Heart left ventricle (tissue), 16 donors: Measurements from ENCODE around the gene BTBD6. TPM values are rescaled to one million over a fixed set of nuclear protein-coding genes. Genes with fewer than 3 reads are reported as not detected.

Source experiments
- ATAC-seq, 4 donors: fragments of 200-7000 bp; cut with Tn5 transposase; one replicate each; pipeline ENCODE4 v1.9.1; 2020 to 2022; ENCODE audit warnings: moderate library complexity in 4 of 4, mild to moderate bottlenecking in 3 of 4, moderate number of reproducible peaks in 1 of 4
- DNase-seq, 5 donors: peaks; one replicate each; pipeline ENCODE4 v3.0.0-alpha.2; 2020
- H3K27ac ChIP-seq, 12 donors: fragments of 200-600 bp; sonication (generic) in 4 of 12; one replicate each; pipeline versions ENCODE4 v1.5.0 to v1.8.0; 2016 to 2022; ENCODE audit warnings: mild to moderate bottlenecking in 2 of 12
- H3K27me3 ChIP-seq, 9 donors: fragments of 200-600 bp; sonication (generic) in 2 of 9; one replicate each; pipeline versions ENCODE4 v1.5.1 to v1.8.0; 2016 to 2022; ENCODE audit warnings: mild to moderate bottlenecking in 3 of 9
- H3K36me3 ChIP-seq, 9 donors: fragments of 200-600 bp; sonication (generic) in 2 of 9; one replicate each; pipeline versions ENCODE4 v1.5.0 to v1.8.0; 2018 to 2022; ENCODE audit warnings: mild to moderate bottlenecking in 2 of 9
- H3K4me1 ChIP-seq, 12 donors: fragments of 200-600 bp; sonication (generic) in 4 of 12; one replicate each; pipeline versions ENCODE4 v1.5.0 to v1.8.0; 2016 to 2022; ENCODE audit warnings: mild to moderate bottlenecking in 3 of 12
- H3K4me3 ChIP-seq, 12 donors: fragments of 200-600 bp; sonication (generic) in 4 of 12; one replicate each; pipeline versions ENCODE4 v1.5.0 to v1.8.0; 2017 to 2022; ENCODE audit warnings: mild to moderate bottlenecking in 9 of 12, moderate library complexity in 4 of 12
- H3K9me3 ChIP-seq, 12 donors: fragments of 200-600 bp; sonication (generic) in 4 of 12; one replicate each; pipeline versions ENCODE4 v1.5.0 to v1.8.0; 2016 to 2022; ENCODE audit warnings: mild to moderate bottlenecking in 1 of 12
- POLR2A ChIP-seq, 2 donors: fragments of 450-650 bp; IDR thresholded peaks; one replicate each; pipeline ENCODE4 v1.6.1; 2017; ENCODE audit warnings: antibody characterized with exemption in 2 of 2, mild to moderate bottlenecking in 2 of 2, moderate library complexity in 2 of 2
- WGBS, 4 donors: extraction: QIAGEN DNeasy Blood & Tissue Kit in 2 of 4; methylation state at CpG; one replicate each; pipeline versions ENCODE4 v1.1.5 to v1.1.7; 2013 to 2018; 5-methylcytosine and 5-hydroxymethylcytosine counted together
- intact Hi-C, 10 donors: fragments of 100-400 bp; cut with DNase I; formaldehyde crosslinking; loops; one replicate each; pipeline versions ENCODE4 v1.11.1 to v1.14.2; 2022
- long read RNA-seq, 3 donors: library from polyadenylated mRNA; unstranded; transcript quantifications; one replicate each; pipeline ENCODE4 v2.0.0, GENCODE V29; 2020 to 2021
- polyA plus RNA-seq, 2 donors: library from polyadenylated mRNA; stranded (reverse); fragments of 200-250 nt; gene quantifications; one replicate each; pipeline ENCODE4 v1.2.3, GENCODE V29; 2013
- total RNA-seq, 9 donors: library from RNA; depleted of rRNA in 2 of 9; stranded (reverse); fragments of >200 nt in 2 of 9; fragmentation: NEBNext Ultra II Directional in 3 of 9; extraction: Animal tissue kit (Norgen Biotek cat#: 25700) in 3 of 9; gene quantifications; one replicate each; pipeline versions ENCODE4 v1.1.0 to v1.2.4, GENCODE V29; 2016 to 2023
- TF ChIP-seq, protein P1 (sequence below), 12 donors: fragments of 200-600 bp; sonication (generic) in 4 of 12; IDR thresholded peaks; one replicate each; pipeline versions ENCODE4 v1.5.0 to v1.8.0; 2018 to 2022; ENCODE audit warnings: antibody characterized with exemption in 12 of 12, mild to moderate bottlenecking in 5 of 12
- donor health status: ischemic (EF 13 %, LVEDD 7.1; RV severe dilation, severe dysfunction).
- donor health status: healthy with polysubstance abuse.
- donor health status: DM: no; HTN: yes; CAD: no.
- donor health status: DM: no; HTN: no; CAD: no.
- donor health status: ischemic (EF 25% LVEDD 6.9; RV normal size, moderate dysfunction).
- donor health status: ischemic (EF 25% LVEDD 5.7; RV mildly dilated, moderate dysfunction).
- donor health status: healthy.
- donor health status: DM: yes; HTN: yes; CAD: no.
- donor health status: ischemic (EF 35%, LVEDD 5.7; RV mildly dilated, moderate dysfunction).
- donor health status: nonischemic (EF 11% LVEDD 7.7; RV severe dilation, severe dysfunction).
- donor health status: DM: yes; HTN: yes; CAD: no.
- donor health status: PGD.
- donor health status: ischemic (EF 29% LVEDD 5.4; RV normal size, mild dysfunction).
- donor health status: nonischemic (EF 23%, LVEDD 6.1; RV moderate dilation, normal function).

BTBD6 gene
- total RNA-seq = 10 to 100 TPM; 28.8 to 51.8 (median 34.8) TPM
- polyA plus RNA-seq = 10 to 100 TPM; 40.7 to 56.3 TPM
- long read RNA-seq, donor 1, transcript BTBD6-203 (4 exons, 2,176 nt) = major isoform, 151 of 241 reads
- long read RNA-seq, donor 1, transcript BTBD6-204 (3 exons, 2,195 nt) = minor isoform, 55 of 241 reads
- long read RNA-seq, donor 1, transcript BTBD6-206 (5 exons, 1,335 nt) = minor isoform, 9 of 241 reads
- long read RNA-seq, donor 1, transcript BTBD6-202 (2 exons, 948 nt) = minor isoform, 8 of 241 reads
- long read RNA-seq, donor 1, partial matches to known transcripts = 0 of 241 reads
- long read RNA-seq, donor 1, other reads (novel, unspliced or antisense) = 18 of 241 reads
- long read RNA-seq, donor 2, transcript BTBD6-203 (4 exons, 2,176 nt) = major isoform, 6 of 16 reads
- long read RNA-seq, donor 2, partial matches to known transcripts = 6 of 16 reads
- long read RNA-seq, donor 2, other reads (novel, unspliced or antisense) = 0 of 16 reads
- long read RNA-seq, donor 3, transcript BTBD6-203 (4 exons, 2,176 nt) = major isoform, 124 of 194 reads
- long read RNA-seq, donor 3, transcript BTBD6-206 (5 exons, 1,335 nt) = minor isoform, 14 of 194 reads
- long read RNA-seq, donor 3, transcript BTBD6-204 (3 exons, 2,195 nt) = minor isoform, 30 of 194 reads
- long read RNA-seq, donor 3, partial matches to known transcripts = 7 of 194 reads
- long read RNA-seq, donor 3, other reads (novel, unspliced or antisense) = 17 of 194 reads

DNA sequence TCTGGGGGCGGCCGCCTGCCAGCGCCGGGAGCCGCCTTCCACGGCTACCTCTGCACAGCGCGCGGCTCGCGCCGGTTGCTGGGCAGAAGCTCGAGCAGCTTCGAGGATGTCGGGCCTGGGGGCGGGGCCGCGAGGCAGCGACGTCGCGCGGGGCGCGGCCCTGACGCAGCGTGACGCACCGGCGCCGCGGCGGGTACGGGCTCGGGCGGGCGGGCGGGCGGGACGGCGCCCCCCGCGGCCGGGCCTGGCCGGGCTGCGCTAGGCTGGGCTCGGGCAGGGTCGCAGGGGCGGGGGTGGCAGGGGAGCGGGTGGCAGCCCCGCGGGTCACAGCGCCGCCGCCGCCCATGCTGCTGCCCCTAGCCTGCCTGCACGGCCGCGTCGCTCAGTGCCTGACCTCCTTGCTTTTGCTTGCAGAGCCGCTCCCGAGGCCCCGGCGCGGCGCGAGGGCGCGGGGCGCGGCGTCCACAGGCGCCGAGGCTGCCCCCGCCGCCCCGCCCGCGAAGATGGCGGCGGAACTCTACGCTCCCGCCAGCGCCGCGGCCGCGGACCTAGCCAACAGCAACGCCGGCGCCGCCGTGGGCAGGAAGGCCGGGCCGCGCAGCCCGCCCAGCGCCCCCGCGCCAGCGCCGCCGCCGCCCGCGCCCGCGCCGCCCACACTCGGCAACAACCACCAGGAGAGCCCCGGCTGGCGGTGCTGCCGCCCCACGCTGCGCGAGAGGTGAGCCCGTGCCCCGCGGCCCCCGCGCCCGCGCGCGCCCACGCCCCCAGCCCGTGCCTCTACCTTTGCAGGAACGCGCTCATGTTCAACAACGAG, at the start of gene BTBD6:
Gene BTBD6 (plus strand): TSS at position 166 of the 814 bp plus-strand sequence. CDS start 179 bp downstream, at position 345.
- Histone ChIP-seq H3K4me1 (peaks cover 4 to 33% (median 17%) of the 10 kb centered on the region in 12 donors), H3K27ac (peak within 1 kb of the TSS; percentile 63 to 98 (median 90)), H3K36me3 (peaks cover 0 to 46% (median 34%) of the 10 kb centered on the region in 9 donors), H3K4me3 (peak within 1 kb of the TSS; percentile 36 to 86 (median 66)), H3K9me3 (no peaks in the 10 kb centered on the region), H3K27me3 (no peaks in the 10 kb centered on the region)
- intact Hi-C loops = loop anchor here in 1 of 10 donors (5.0 kb wide), 1 partner anchor 46 kb away; no protein-coding TSS in a partner anchor
- WGBS, 4 donors = 0 to 1% (median 1%) methylated on average over 27 to 130 of the region's 130 CpGs
- DNase-seq (peak; percentile 86 to 93 (median 89)), ATAC-seq (peak; percentile 78 to 94 (median 92))
- TF ChIP-seq POLR2A (IDR thresholded peaks at IDR 0.05) = peak in 1 of 2 donors; percentile 43
- TF ChIP-seq, protein P1, sequence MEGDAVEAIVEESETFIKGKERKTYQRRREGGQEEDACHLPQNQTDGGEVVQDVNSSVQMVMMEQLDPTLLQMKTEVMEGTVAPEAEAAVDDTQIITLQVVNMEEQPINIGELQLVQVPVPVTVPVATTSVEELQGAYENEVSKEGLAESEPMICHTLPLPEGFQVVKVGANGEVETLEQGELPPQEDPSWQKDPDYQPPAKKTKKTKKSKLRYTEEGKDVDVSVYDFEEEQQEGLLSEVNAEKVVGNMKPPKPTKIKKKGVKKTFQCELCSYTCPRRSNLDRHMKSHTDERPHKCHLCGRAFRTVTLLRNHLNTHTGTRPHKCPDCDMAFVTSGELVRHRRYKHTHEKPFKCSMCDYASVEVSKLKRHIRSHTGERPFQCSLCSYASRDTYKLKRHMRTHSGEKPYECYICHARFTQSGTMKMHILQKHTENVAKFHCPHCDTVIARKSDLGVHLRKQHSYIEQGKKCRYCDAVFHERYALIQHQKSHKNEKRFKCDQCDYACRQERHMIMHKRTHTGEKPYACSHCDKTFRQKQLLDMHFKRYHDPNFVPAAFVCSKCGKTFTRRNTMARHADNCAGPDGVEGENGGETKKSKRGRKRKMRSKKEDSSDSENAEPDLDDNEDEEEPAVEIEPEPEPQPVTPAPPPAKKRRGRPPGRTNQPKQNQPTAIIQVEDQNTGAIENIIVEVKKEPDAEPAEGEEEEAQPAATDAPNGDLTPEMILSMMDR (IDR thresholded peaks at IDR 0.05) = peak in 1 of 12 donors; percentile 27

GRCh38 chr14:105198588-105198987, 49.7 kb upstream of the BTBD6 start:
- TF ChIP-seq POLR2A (IDR thresholded peaks at IDR 0.05) = no peak
- TF ChIP-seq, protein P1 (IDR thresholded peaks at IDR 0.05) = peak in 1 of 12 donors; percentile 10
- Histone ChIP-seq H3K36me3 (no peaks in the 10 kb centered on the region), H3K27me3 (peaks cover 0 to 62% (median 27%) of the 10 kb centered on the region in 9 donors), H3K4me1 (peaks cover 9 to 100% (median 79%) of the 10 kb centered on the region in 12 donors), H3K9me3 (no peaks in the 10 kb centered on the region), H3K4me3 (peak overlapping the region in 2 of 12 donors; percentile 4 to 9), H3K27ac (peak overlapping the region; percentile 46 to 97 (median 85))
- ATAC-seq (no peak), DNase-seq (no peak)
- WGBS, 4 donors = 74 to 93% (median 83%) methylated on average over 2 to 4 of the region's 4 CpGs
- intact Hi-C loops = loop anchor here in 1 of 10 donors (5.0 kb wide), 1 partner anchor 46 kb away; no protein-coding TSS in a partner anchor

DNA sequence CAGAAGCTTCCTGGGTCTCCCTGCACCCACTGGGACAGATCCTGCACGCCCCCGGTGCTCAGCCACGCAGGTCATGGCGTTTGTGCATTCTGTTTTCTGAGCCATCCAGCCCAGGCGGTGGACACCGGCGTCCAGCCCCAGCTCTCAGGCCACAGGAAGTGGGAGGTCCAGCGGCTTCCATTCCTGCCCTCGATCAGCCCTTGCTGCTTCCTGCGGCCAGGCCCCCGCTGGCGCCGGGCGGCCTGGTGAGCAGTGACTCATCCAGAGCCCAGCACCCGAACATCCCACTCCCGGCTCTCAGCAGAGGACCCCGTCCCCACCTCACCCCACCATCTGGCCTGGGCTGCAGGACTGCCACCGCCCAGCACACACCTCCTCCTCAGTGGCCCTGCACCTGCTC, 49.2 kb upstream of the BTBD6 start:
- Histone ChIP-seq H3K27ac (peak overlapping the region; percentile 46 to 97 (median 85)), H3K36me3 (no peaks in the 10 kb centered on the region), H3K27me3 (peaks cover 0 to 57% (median 22%) of the 10 kb centered on the region in 9 donors), H3K9me3 (no peaks in the 10 kb centered on the region), H3K4me3 (peak overlapping the region in 2 of 12 donors; percentile 4 to 9), H3K4me1 (peaks cover 4 to 100% (median 74%) of the 10 kb centered on the region in 12 donors)
- 39 to 60% (median 48%) methylated on average over 13 to 18 of the region's 18 CpGs for WGBS, 4 donors
- peak in 3 of 4 donors; percentile 9 to 52 (median 12) for ATAC-seq
- intact Hi-C loops = loop anchor here in 1 of 10 donors (5.0 kb wide), 1 partner anchor 47 kb away; no protein-coding TSS in a partner anchor
- peak in 4 of 5 donors; percentile 62 to 79 (median 75) for DNase-seq
- TF ChIP-seq POLR2A (IDR thresholded peaks at IDR 0.05) = no peak
- TF ChIP-seq, protein P1 (IDR thresholded peaks at IDR 0.05) = no peak
